H7 (cell line): ENCODE measurements around the gene PACS1. TPM values are rescaled to one million over a fixed set of nuclear protein-coding genes. Genes with fewer than 3 reads are reported as not detected.

Experiments used
- DNase-seq: peaks from one replicate; pipeline ENCODE4 v3.0.0; 2012
- H3K27me3 ChIP-seq: 2 replicates; pipeline ENCODE4 v1.6.0; 2011; ENCODE audit warnings: mild to moderate bottlenecking, low read length; ENCODE audit not compliant: control insufficient read depth, insufficient read depth
- H3K36me3 ChIP-seq: replicated peaks from 2 replicates; pipeline ENCODE4 v1.5.1; 2011; ENCODE audit warnings: low read length; ENCODE audit not compliant: control insufficient read depth, insufficient read depth
- H3K4me3 ChIP-seq: 2 replicates; pipeline ENCODE4 v1.5.1; 2011; ENCODE audit warnings: low read depth, mild to moderate bottlenecking, control low read depth, low read length, moderate library complexity; ENCODE audit not compliant: insufficient read depth
- total RNA-seq: library from RNA; depleted of rRNA; stranded (reverse); fragments of >200 nt; shearing (Covaris generic); gene quantifications from 2 replicates; pipeline ENCODE4 v1.2.3, GENCODE V29; 2014

The PACS1 gene
- total RNA-seq, 1 experiment from 2014 or later, result 16.2 TPM

DNA sequence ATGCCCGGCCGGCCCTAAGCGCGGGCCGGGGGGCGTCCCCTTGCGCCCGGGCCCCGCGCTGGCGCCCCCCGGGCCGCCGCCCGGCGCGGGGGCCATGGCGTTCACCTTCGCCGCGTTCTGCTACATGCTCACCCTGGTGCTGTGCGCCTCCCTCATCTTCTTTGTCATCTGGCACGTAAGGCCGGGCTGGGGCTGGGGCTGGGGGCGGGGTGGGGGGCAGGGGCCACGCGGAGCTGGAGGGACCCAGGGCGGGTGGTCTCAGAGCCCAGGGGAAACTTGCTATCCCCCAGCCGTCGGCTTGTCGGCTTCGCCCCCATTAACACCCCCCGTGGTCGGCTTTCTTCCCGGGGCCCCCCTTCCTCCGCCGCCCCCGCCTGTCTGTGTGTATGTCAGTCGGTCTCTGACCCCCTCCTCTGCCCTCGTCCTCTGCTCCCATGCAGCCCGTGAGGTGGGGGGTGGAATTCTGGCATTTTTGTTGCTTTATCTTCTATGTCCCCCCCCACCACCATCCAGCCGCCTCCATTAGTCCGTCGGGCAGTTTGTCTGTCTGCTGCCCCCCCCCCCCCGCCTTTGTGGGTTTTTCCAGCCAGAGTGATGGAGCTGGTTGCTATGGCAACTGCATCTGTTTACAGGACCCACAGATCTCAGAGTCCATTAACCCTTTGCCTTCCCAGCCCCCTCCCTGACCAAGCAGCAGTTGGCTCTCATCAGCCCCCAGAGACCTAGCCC lies 208.5 kb downstream of the PACS1 start:
- DNase-seq, result peak; percentile 86
- Histone ChIP-seq H3K4me3 (peak overlapping the region; percentile 46), H3K36me3 (peaks cover 9% of the 10 kb centered on the region), H3K27me3 (peaks cover 3% of the 10 kb centered on the region; the same call in 1 of the 2 replicates)

DNA sequence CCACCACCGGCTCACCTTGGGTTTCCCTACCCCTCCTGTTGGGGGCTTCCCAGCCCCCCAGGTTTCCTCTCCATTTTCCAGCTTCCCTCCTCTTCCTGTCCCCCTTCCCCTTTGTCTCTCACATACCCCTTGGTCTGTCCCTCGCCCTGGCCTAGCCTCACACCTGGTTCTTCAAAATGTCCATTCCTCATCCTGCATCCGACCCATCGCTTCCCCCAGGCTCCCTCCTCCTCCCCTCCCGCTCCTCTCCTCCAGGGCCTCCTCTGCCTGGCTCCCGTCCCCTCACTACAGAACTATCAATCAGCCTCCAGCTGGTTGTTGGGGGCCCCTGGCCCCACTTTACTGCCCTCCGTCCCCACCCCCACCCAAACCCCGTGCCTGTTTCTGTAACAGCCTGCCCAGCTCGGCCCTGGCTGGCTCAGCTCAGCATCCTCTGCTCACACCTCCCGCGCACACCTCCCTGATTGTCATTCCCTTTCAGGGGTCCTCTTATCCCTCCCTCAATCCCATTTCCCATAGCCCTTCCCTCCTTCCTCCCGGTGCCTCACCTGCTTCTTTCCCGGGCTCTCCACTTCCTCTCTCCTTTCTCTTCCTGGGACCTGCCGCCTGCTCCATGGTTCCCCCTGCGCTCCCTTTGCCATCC lies 209.1 kb downstream of the PACS1 start:
- H3K27me3 ChIP-seq, result peaks cover 3% of the 10 kb centered on the region; the same call in 1 of the 2 replicates
- H3K36me3 ChIP-seq, result peaks cover 4% of the 10 kb centered on the region
- DNase-seq, result peak; percentile 78
- H3K4me3 ChIP-seq, result peak overlapping the region; percentile 16; the same call in 1 of the 2 replicates

DNA sequence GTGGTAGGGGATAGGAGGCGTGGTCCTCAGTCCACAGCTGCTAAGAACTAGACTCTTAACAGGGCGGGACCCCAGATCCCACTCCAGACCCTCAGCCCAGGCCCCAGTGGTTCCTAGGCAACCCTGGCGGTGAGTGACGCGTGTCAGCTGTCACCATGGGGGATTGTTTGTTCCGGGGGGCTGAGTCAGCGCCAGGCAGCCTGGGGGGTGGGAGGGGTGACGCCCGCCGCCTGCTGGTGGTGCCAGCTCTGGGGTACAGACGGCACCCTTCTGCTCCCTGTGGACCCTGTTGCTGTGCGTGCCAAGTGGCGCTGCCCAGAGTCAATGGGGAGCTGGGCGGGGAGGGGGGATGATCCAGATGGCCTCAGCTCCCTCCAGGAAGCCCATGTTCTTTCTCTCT lies 210.4 kb downstream of the PACS1 start:
- Histone ChIP-seq H3K27me3 (peaks cover 3% of the 10 kb centered on the region; the same call in 1 of the 2 replicates), H3K4me3 (no peak overlapping the region), H3K36me3 (peaks cover 3% of the 10 kb centered on the region)
- DNase-seq, result peak; percentile 67

DNA sequence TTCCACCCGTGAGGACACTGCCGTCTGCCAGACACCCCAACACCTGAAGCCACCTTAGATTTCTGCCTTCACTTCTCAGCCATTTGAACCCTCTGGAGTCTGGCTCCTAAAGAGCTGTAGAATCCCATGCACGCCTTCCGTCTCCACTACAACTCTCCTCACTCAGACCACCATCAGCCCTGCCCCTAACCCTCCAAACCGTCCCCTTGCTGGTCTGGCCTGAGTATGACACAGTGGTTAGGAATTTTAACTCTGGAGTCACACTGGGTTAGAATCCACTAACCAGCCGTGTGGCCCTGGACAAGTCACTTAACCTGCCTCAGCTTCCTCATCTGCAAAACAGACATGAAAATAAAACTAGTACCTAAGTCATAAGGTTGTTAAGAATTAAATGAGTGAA lies 210.9 kb downstream of the PACS1 start:
- Histone ChIP-seq H3K36me3 (peaks cover 7% of the 10 kb centered on the region), H3K4me3 (no peak overlapping the region), H3K27me3 (peaks cover 3% of the 10 kb centered on the region; the same call in 1 of the 2 replicates)
- peak; percentile 54 for DNase-seq

DNA sequence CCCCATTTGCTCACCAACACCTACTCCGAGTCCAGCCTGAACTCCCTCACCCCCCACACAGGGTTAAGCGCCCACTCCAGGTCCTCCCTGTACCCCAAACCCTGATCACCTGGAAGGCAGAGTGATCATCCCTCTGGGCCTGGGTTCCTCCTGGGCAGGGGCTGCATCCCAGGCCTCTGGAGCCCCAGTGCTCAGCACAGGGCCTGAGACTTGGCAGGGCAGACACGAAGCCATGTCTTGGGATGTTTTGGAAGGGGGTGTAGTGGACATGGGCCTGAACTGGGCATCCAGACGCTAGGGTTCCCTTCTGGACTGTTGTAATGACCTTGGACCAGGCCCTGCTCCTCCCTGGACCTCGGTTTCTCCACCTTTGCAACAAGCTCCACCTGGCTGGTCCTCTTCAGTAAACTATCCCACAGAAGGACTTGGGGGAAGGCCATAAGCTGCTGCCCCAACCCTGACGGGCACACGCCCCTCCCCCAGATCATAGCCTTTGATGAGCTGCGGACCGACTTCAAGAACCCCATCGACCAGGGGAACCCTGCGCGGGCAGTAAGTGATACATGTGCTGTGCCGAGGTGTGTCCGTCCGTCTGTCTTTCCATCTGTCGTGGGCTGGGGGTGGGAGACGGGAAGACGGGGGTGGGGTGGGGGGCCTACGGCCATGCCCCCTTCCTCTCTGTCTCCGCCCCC lies 211.8 kb downstream of the PACS1 start:
- peaks cover 3% of the 10 kb centered on the region; the same call in 1 of the 2 replicates for H3K27me3 ChIP-seq
- no peak overlapping the region for H3K4me3 ChIP-seq
- no peak for DNase-seq
- H3K36me3 ChIP-seq, result peaks cover 6% of the 10 kb centered on the region

DNA sequence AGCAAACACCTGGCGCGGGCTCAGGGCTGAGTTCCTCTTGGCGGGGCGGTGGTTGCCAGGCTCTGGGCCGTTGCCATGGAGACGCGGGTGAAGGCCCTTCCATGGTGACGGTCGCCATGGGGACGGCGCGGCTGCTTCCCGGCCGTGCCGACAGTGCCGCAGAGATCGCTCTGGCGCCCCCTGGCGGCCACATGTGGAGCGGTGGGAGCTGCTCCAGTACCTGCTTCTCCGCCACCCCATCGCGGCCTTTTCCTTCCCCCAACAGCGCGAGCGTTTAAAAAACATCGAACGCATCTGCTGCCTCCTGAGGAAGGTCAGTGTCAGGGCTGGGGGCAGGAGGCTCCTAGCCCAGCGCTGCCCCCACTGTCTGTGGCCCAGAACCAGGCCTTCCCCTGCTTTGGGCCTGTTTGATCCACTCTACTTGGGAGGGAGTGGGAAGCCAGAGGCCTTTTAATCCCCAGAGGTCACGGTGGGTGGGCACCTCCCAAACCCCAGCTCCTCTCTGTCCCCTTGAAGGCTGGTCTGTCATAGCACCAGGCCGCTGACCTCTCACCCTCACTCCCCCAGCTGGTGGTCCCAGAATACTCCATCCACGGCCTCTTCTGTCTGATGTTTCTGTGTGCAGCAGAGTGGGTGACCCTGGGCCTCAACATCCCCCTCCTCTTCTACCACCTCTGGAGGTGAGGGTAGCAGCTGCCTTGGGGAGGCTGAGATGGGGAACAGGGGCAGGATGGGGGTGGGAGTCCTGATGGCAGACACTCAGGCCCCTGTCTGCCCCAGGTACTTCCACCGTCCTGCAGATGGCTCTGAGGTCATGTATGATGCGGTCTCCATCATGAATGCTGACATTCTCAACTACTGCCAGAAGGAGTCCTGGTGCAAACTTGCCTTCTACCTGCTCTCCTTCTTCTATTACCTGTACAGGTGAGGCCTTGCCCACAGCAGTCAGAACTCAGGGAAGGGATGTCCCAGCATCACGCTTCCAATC lies 212.7 kb downstream of the PACS1 start:
- Histone ChIP-seq H3K27me3 (peaks cover 3% of the 10 kb centered on the region; the same call in 1 of the 2 replicates), H3K36me3 (peaks cover 6% of the 10 kb centered on the region), H3K4me3 (no peak overlapping the region)
- DNase-seq, result peak; percentile 99

DNA sequence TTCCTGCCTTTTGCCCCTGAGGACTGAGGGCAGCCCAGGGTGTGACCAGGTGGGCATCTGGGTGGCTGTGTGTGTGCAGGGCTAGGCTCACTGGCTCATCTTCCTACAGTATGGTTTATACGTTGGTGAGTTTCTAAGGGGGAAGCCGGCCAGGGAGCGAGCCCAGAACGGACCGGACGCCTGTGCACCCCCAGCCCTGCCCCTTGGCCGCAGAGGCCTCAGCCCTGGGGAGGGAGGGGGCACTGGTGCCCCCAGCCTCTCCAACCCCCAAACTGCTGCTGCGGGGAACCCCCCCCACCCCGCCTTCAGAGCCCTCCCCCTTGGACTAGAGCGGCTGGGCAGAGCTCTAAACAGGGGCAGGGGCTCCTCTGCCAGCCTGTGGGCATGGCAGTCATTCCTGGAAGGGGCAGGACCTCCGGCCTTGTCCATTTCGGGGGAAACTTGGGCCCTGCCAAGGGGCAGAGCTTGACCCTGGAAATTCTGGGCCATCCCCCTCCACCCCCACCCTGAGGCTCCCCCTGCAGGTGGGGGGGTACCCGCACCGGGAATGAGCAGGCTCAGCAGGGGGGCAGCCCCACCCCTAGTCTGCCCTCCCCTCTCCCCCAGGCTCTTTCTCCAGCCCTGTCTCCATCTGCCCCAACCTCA lies 213.5 kb downstream of the PACS1 start:
- Histone ChIP-seq H3K27me3 (peaks cover 3% of the 10 kb centered on the region; the same call in 1 of the 2 replicates), H3K4me3 (no peak overlapping the region), H3K36me3 (peaks cover 6% of the 10 kb centered on the region)
- peak; percentile 76 for DNase-seq

DNA sequence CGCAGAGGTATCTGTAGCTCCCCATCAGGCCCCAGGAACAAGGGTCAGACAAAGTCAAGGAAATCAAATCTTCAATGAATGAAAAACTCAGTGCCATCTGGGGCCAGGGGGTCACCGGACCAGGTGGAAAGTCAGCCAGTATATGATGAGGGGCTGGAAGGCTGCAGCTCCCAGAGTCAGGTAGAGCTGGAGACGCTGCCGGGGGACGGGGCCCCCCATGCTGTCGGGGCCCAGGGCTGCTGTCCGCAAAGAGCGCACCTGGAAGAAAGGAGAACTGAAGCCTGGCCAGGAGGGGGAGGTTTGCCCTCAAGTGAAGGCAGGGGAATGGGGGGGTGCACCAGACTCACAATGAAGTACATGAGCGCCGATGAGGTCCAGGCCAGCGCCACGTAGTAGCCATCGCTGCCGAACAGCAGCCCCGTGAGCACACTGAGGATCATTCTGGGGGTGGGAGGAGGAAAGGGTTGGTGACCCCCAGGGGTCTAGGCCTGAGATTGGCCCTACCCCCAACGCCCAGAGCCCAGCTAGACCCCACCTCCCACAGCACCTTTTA lies 214.5 kb downstream of the PACS1 start:
- H3K36me3 ChIP-seq, result peaks cover 6% of the 10 kb centered on the region
- no peak for DNase-seq
- peaks cover 2% of the 10 kb centered on the region; the same call in 1 of the 2 replicates for H3K27me3 ChIP-seq
- no peak overlapping the region for H3K4me3 ChIP-seq

DNA sequence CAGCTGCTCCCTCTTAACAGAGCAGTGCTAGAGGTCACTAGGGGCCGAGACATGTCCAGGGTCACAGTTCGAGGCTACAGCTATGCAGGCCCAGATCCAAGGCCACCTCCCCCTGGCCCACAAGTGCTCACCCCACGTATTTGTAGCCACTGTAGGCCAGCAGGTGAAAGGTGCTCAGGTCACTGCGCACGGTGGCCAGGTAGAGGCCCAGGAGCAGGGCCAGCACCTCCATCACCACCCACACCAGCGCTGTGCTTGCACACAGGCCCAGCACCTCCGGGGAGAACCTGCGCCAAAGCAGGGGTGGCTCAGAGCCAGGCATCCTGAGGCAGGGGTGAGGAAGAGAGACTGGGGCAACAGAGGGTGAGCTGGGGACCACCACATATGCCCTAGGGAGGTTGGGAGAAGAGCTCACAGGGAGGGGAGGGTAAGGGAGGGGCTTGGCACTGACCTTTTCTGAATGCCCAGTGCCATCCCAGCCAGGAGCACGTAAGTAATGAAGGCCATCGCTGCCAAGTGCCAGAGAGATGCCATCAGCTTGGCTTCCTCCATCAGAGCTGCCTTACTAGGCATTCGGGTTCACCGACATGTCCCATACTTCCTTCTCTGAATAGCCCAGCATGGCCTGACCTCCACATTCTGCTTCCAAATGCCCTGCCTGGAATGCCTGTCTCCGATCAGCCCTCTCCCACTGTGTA lies 215.3 kb downstream of the PACS1 start:
- Histone ChIP-seq H3K4me3 (no peak overlapping the region), H3K36me3 (peaks cover 6% of the 10 kb centered on the region), H3K27me3 (peaks cover 4% of the 10 kb centered on the region)
- peak; percentile 35 for DNase-seq

DNA sequence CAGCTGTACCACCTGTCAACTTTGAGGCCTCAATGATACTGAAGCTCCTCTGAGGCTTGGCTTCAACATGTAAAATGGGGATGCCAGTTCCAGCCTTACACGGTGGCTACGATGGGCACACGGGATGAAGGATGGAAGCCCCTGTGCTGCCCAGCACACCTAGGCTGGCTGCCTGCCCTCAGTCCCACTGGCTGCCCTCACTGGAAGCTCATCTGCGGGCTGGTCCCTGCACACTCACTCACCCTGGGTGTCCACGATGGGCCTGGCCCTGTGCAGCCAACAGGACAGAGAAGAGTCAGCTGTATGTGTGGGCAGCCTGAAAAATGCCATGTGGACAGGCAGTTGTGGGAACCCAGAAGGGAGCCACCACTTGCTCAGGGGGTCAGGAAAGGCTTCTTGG lies 216.6 kb downstream of the PACS1 start:
- Histone ChIP-seq H3K27me3 (peaks cover 16% of the 10 kb centered on the region), H3K4me3 (no peak overlapping the region), H3K36me3 (peaks cover 6% of the 10 kb centered on the region)
- DNase-seq, result no peak

DNA sequence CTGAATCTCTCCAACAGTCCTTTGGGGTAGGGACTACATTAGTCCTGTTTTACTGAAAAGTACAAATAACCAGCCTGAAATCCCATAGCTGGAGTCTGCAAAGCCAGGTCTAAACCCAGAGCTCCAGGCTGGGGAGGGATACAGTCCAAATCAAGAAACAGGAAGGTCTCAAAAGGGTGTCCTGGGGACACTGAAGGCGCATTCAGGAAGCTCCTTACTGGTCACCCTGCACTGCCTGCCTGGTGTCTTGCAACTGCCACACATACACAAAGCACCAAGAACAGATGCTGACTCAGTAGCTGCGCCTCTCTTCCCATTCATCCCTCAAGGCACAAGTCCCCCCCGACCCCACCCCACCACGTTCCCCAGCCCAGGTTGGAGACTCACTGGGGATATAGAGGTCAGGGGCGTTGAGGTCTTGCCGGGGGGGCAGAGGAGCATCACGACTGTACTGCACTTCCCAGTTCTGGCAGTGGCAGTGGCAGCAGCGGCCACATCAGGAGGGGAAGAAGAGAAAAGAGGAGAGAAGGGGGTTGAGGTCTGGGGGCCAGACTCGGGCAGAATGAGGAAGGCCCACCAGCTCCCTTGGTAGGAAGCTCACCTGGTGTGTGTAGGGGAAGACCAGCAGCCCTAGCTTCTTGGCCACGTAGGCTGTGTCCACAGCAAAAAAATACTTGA lies 217.3 kb downstream of the PACS1 start:
- DNase-seq, result no peak
- H3K27me3 ChIP-seq, result peaks cover 23% of the 10 kb centered on the region
- peaks cover 6% of the 10 kb centered on the region for H3K36me3 ChIP-seq
- no peak overlapping the region for H3K4me3 ChIP-seq

DNA sequence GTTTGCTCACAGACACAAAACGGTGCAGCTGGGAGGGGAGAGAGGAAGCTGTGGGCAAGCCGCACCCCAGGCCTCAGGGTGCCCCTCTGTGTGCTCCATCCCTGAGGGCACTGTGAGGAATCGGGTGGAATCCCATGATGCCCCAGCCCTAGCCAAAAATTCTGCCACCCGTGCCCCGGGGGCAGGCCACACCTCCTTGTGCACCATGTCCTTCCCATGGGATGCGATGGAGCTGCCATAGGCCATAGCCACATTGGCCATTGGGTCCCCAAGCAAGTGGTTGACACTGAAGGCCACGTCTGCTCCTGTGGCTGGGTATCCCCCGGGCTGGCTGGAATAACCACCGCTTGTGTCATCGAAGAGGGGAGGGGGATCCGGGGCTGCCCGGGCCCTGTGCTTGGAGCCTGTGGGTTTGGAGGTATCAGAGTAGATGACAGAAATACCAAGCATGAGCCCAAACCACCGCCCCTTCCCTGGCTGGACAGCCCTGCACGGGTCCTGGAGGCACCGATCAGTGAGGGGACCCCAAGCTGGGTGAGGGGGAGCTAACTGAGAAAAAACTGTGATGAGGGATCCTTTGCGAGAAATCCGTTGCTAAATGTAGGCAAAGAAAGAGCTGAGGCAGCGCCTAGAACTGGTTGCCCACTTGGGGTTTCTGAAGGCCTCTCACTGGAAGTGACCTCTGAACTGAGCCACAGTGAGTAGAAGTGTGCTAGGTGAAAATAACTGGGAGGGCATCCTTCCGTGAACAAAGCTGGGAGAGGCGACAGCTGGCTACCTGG lies 218.0 kb downstream of the PACS1 start:
- peak overlapping the region; percentile 82 for H3K4me3 ChIP-seq
- peak; percentile 67 for DNase-seq
- H3K27me3 ChIP-seq, result peaks cover 29% of the 10 kb centered on the region
- H3K36me3 ChIP-seq, result peaks cover 6% of the 10 kb centered on the region
